Activated CD4-positive, alpha-beta T cell treated with anti-CD3 and anti-CD28 coated beads, Interleukin-2, Interleukin-4, amounts not matched to agents 100 ng/mL and 50 ng/mL, durations not matched to agents 16 hours and 8 hours (primary cell): ENCODE results near the gene ARHGAP44.
"Not testable (repeated sequence)": the region's sequence is repeated elsewhere in the genome, so short reads cannot be mapped to it uniquely, and the experiment has no call there.

Experiments
- DNase-seq: peaks from one replicate; pipeline ENCODE4 v3.0.0-alpha.2; 2020; ENCODE audit warnings: low spot score

ARHGAP44 gene

DNA sequence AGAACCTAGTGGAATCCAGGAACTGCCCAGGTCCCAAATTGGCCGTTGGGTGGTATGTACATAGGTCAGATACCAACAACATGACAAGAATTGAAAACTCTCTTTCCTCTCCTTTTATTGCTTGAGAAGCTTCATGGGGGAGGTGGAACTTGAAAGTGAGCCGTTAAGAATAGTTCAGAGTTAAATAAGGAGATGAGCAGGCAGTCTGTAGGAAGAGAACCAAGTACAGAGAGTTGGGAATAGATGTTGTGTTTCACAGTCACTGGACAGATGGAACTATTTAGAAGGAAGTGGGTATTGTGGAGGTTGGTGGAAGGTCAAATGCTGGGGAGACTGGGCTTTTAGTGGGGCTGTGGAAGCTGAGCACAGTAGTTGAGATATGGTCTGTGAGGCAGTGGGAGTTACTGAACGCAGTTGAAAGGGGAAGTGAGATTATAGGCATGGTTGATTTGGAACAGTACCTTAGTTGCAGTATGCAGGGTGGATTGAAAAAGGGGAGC is 26.4 kb downstream of the ARHGAP44 start:
- no peak for DNase-seq

GRCh38 chr17:12821376-12821940 is 32.2 kb downstream of the ARHGAP44 start:
- no peak for DNase-seq

DNA sequence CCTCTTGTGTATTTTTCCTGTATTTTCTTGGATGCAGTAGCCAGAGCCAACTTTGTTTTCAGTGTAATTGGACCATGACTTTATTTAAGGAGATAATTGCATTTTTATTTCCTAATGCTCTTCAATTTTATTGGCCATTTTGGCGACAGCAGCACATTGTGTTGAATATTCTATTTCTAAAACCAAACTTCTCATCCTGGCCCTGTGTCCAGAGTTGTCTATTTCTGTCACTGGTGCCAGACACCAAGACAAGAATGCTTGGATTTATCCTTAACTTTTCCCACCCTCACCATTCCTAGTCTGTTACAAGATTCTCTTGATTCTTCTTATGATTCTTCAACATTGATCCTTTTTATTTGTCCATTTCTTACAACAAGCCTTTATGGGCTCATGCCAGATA is 37.1 kb downstream of the ARHGAP44 start:
- DNase-seq: no peak

DNA sequence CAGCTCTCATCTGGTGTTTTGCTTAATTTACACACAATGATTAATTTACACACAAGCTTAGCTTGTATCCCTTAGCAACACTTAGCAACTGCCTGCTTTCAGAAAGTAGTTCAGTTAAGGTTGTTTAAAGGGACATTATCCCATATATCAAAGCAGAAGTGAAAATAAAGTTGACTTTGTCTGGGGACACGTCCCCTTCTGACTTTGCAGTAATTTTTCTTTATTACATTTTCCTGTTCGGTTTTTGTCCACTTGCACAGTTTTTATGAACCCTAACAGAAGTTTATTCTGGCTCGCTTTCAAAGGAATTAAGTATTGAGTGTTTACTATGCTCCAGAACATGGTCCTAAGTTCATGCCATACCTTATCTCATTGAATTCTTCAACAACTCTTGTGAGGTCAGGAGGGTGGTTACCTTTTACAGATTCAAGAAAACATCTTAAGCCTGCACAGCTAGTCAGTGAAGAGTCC is 41.5 kb downstream of the ARHGAP44 start:
- DNase-seq: no peak

DNA sequence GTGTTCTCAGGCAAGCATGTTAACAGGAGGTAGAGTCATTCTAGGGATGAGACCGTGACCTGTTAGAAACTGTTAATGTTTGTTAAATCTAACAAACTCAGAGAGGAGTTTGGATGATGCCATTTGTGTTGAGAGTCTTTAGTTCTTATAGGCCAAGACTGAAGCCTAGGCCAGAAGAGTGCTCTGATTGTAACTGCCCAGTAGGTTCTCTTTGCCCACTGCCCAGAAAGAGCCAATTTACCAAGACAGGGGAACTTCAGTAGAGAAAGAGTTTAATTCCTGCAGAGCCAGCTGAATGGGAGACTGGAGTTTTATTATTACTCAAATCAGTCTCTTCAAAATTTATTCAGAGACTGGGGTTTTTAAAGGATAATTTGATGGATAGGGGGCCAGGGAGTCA is 42.5 kb downstream of the ARHGAP44 start:
- DNase-seq: no peak

- no peak for DNase-seq
Measured at GRCh38 chr17:12839042-12839441, 49.7 kb downstream of the ARHGAP44 start.

DNA sequence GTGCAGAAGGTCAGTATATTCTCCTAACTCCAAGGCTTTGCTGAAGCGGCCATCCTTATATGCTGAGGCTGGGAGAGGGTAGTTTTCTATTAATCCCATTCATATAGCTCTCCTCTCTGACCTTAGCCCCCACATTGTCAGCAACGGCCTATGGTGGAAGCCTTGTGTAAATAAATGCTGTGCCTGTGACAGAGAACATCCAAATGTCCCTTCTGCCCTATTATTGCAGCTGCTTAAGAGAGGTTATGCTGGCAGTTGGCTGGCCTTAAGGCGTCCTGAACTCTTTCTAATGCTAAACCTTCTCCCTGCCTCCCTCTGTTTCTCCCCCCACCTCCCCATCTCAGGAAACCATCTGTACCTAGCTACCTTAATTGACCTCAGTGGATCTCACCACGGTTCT is 53.6 kb downstream of the ARHGAP44 start:
- DNase-seq: no peak

GRCh38 chr17:12850996-12851395 is 61.7 kb downstream of the ARHGAP44 start:
- no peak for DNase-seq

DNA sequence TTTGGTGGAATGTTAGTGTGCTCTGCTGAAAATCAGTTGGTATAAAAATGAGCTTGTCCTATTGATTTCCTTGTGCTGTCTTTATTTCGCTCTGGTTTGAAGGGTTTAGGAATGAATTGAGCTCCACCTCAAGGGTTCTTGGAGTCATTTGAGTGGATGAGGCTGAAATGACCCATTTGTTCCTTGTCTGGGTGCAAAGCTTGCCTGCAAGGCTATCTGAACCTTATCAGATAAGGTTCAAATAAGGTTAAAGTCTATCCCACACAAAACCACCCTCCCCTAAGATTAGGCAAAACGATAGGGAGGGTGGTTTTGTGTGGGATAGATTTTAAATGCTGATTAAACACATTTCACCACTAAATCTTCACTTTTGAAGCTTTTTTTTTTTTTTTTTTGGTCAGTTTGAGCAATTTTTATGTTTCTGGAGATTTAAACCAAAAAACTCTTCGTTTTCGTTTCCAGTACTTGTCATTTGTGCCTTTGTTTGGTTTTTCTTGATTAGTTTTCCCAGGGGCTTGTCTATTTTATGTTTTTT is 62.7 kb downstream of the ARHGAP44 start:
- DNase-seq: no peak

DNA sequence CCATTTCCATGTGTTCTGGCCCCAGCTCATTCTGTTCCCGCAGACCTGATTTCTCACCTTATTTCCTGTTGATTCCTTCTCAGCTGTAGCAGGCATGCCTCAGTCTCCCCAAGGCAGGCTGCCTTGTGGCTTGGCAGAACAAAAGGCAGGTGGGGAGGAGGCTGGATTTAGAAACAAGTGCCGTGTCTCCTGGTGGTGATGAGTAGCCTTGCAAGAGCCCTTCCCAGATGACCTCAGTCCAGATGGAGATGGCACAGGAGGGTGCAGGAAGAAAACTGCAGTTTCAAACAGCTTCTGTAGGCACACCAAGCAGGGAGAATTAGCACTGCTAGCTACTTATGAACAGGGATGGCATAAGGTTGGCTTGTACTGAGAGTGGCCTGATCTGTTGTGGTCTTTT is 64.6 kb downstream of the ARHGAP44 start:
- no peak for DNase-seq

GRCh38 chr17:12856416-12856815 is 67.1 kb downstream of the ARHGAP44 start:
- DNase-seq: no peak

DNA sequence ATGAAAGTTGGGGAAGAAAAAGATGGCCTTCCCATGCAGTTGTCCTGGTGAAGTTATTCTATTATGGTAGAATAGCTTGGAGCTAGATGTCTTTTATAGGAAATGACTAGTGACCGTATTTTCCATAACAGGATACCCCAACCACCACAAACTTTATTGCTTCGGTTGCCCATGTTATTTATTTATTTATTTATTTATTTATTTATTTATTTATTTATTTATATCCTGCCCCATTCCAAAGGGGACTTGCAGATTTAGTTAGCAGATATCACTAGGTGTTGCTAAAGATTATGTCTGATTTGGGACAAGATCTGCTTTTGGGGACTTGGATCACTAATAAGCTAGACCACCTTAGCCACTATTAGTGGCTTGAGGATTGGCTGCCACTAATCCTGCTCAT is 68.3 kb downstream of the ARHGAP44 start:
- no peak for DNase-seq

GRCh38 chr17:12859520-12859919 is 70.2 kb downstream of the ARHGAP44 start:
- no peak for DNase-seq

DNA sequence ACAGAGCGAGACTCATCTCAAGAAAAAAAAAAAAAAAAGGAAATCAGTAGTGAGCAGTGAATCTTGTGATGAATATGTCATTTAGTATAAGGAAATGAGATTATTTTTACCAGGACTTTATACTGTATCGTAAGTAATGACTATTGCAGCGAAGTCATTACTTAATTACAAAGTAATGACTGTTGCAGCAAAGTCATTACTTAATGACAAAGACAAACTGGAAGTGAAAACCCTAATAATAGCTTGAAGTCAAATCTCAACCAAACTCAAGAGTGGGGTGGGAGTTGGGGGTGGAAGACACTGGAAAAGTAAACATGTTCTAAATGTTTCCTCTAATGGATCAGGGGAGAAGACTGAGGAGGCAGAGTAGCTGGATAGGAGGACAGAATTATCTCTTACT is 76.5 kb downstream of the ARHGAP44 start:
- no peak for DNase-seq

GRCh38 chr17:12866244-12866643 is 76.9 kb downstream of the ARHGAP44 start:
- no peak for DNase-seq

GRCh38 chr17:12867726-12868125 is 78.4 kb downstream of the ARHGAP44 start:
- DNase-seq: no peak

- DNase-seq: not testable (repeated sequence)
Measured at GRCh38 chr17:12873415-12874125, 84.3 kb downstream of the ARHGAP44 start.

GRCh38 chr17:12877953-12878669 is 88.8 kb downstream of the ARHGAP44 start:
- peak; percentile 5 for DNase-seq

DNA sequence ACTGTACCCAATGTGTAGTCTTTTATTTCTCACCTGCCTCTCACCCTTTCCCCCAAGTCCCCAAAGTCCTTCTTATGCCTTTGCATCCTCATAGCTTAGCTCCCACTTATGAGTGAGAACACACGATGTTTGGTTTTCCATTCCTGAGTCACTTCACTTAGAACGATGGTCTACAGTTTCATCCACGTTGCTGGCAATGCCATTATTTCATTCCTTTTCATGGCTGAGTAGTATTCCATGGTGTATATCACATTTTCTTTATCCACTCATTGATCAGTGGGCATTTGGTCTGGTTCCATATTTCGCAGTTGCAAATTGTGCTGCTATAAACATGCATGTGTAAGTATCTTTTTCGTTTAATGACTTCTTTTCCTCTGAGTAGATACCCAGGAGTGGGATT is 89.8 kb downstream of the ARHGAP44 start:
- DNase-seq: not testable (repeated sequence)

- no peak for DNase-seq
Measured at GRCh38 chr17:12883472-12883871, 94.2 kb downstream of the ARHGAP44 start.

- no peak for DNase-seq
Measured at GRCh38 chr17:12887088-12887487, 97.8 kb downstream of the ARHGAP44 start.

DNA sequence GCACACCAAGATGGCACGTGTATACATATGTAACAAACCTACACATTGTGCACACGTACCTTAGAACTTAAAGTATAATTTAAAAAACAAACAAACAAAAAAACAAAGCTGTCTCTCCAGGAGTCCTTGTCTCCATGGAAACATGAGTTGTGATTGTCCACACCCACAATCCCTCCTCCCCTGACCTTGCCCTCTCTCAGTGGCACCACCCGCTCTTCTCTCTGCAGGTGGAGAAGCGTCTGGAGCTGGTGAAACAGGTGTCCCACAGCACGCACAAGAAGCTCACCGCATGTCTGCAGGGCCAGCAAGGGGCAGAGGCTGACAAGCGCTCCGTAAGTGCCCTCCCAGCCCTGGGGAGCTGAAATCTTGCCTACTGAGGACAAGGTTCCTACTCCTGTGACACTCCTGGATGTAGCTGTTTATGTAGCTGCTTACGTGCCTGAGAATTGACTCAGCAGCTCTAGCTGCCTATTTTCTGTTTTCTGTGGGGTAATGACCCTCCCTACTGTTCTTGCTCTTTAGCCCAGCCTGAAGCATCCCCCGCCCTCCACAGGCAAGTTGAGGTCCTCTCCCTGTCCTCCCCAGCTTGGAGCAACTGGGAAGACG is 107.0 kb downstream of the ARHGAP44 start:
- DNase-seq: no peak
